CD4-positive, alpha-beta T cell treated with Interleukin-12 subunit alpha and Interleukin-12 subunit beta, for 1 hour (primary cell): ENCODE results near the gene EPOP.
A peak's percentile ranks its signal among the peaks of the same experiment; 100 is the strongest.

Experiments used
- DNase-seq: peaks from one replicate; pipeline ENCODE4 v3.0.0-alpha.2; 2020

The EPOP gene

DNA sequence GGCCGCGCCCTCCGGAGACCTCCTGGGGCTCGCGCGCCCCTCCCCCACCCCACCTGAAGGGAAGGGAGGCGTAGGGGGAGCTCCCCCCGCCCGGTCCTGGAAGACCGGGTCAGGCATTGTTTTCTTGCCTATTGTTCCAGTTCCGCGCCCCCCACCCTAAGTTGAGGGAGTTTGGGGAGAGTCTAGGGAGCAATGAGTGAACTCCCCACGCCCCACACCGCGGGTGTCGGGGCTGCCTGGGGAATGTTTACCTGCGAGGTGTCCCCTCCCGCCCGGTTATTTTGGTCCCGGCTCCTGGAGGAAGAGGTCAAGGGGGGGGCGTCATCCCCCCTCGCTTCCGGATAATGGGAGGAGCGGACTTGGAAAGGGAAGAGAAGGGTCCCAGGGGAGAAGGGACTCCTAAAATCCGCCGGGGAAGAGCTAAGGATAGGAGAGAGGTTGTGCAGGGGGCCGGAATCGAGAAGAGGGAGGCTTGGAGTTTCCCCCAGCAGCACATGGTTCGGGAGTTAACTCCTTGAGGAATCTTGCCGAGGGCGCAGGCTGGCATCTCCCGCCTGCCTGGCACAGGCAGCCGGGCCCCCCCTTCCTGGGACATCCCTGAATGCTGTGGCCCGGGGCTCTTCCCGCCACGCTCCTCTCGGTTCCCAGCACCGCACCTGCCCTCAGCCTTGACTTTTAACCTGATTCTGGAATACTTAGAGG lies 31.2 kb upstream of the EPOP start:
- peak; percentile 21 for DNase-seq

DNA sequence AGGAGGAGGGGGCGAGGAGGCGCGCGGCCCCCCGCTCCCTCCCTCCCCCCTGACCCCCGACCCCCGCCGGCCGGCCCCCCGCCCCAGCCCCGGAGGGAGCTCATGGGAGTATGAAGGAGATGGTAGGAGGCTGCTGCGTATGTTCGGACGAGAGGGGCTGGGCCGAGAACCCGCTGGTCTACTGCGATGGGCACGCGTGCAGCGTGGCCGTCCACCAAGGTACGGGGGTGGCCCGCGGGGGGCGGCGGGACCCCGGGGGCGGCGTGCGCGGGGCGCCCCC lies 30.7 kb upstream of the EPOP start:
- DNase-seq, result no peak

DNA sequence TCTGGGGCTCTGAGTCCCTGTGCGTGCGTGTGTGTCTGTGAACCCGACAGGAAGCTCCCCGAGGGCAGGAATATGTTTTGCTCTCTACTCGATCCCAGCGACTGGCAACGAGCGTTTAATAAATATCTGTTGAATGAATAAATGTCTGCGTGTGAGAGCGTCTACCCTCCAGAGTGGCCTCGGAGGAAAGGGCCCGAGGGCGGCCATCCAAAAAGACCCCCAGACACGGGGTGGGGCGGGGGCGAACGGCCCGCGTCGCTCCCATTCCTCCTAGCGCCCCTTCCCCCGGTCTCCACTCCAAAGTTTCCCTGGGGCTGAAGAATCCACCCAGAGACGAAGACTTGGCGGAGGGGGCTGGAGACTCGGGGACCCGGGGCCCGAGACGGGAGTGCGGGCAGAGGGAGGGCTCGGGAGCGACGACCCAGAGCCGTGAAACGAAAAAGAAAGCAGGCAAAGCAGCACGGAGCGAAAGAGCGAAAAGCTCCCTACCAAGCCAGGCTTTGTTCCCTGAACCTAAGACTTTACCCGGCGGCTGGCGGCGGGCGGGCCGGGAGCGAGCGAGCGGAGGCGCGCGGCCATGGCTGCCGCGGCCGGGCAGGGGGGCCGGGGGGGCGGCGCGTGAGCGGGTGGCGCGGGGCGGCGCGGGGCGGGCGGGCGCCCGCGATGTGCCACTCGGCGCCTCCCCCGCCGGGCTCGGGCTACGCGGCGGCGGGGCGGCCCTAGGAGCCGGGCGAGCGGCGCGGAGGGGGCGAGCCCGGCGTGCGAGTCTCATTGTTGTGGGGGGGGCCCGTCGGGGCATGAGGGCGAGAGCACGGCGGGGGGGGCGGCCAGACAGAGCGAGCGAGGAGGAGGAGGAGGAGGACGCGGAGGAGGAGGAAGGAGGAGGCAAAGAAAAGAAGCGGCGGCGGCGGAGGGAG lies 30.1 kb upstream of the EPOP start, which contains the start of gene MLLT6:
MLLT6 (plus strand) TSS at position 668 of the 917 bp plus-strand sequence. CDS start 360 bp downstream, outside the sequence.
- peak; percentile 86 for DNase-seq

DNA sequence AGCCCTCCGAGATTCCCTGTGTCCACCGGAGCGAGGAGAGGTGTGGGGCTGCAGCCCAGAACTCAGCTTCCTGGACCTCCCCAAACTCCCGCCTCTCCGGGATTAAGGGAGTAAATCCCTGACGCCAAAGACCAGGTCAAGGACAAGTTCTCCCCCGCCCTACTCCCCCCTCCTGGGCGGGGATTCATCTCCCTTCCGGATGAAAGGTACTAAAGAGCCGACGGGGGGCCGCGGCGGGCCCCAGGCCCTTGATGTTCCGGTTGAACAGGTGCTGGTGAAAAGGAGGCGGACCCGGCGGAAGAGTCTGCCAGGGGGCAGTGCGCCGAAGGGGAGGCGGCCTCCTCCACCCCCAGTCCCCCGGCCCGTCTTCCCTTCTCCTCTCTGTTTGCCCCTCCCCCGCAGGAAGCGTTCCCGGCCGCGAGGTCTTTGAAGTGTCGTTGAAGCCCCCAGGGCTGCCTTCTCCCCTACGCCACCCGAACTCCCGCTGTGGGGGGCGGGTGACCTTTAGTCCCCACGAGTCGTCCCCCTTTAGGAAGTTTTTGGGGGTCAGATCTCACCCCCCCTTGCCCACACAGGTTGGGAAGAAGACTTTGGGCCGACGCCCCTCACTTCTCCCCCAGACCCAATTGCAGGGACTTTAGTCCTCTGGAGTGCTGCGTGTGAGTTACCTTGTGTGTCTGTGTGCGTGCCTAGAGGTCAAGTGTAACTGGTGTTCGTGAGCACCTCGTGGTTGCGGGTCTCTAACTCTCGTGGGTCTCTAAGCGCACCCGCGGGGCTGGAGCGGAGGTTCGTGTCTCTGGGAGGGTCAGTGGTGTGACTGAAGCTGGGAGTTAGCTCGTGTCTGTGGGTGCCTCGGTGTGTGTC lies 29.2 kb upstream of the EPOP start:
- DNase-seq, result peak; percentile 78

DNA sequence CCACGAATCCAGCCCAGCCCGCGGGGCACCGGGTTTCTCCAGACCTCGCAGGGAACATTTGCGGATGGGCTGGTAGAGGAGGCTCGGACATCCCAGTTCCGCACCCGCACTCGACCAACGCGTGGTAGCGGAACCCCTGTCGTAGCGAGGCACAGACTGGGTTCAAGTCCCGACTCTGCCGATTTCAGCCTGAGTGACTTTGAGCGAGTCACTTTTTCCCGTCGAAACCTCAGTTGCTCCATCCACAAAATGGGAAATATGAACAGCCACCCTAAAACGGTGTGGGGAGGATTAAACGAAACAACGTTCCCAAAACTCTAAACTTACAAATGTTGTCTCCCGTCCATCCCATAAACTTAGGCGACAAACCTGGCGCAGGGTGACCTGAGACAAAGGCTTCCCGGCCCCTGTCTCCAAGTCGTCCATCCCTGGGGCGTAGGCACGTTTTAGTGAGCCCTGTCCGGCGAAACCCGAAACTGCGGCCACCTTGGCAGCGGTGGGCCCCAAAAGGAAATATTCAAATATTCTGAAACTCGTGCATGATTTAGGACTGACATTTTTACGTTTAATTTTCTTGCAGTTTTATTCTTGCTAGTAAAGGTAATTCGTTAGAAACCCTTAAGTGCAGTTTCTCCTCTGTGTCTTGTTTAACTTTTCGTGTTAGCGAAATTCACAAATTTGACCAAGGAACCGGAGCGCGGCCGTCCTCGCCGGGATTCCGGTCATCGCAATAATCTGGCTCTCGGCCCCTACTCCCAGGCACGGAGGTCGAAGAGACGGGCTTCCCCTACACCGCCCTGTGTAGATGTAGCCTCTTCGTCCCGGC lies 28.4 kb upstream of the EPOP start:
- peak; percentile 7 for DNase-seq

DNA sequence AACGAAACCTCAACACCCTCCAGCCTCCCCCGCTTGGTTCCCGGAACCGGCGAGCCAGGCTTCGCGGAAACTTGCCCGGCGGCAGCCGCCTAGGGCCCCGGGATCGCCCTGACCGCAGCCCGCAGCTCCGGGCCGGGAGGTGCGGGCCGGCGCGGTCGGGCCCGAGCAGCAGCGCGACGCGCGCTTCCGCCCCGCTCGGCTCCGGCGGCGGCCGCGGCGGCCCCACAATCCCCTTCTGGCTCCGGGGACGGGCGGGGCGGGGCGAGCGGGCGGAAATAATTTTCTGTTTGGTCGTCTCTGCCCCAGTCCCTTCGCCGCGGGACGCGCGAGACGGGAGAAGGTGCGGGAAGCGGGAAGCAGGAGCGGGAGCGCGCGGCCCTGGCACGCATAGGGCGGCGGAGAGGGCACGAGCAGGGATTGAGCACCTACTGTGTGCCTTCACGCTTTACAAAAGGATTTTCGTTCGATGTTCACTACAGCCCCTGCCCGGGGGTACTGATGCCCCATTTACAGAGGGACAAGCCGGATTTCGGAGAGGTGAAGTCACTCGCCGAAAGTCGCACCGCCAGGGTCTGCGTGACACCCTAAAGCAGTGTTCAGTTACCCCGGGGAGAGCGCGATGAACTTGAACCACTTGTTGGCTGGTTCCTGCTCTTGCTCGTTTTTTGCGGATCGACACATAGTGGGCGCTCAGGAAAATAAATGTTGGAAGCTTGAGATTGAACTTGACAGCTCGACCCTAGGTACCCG lies 27.6 kb upstream of the EPOP start:
- peak; percentile 83 for DNase-seq

- DNase-seq, result peak; percentile 80
These were observed 26.9 kb upstream of the EPOP start for GRCh38 chr17:38701504-38702165.

GRCh38 chr17:38698760-38699159 lies 24.0 kb upstream of the EPOP start:
- DNase-seq, result no peak

DNA sequence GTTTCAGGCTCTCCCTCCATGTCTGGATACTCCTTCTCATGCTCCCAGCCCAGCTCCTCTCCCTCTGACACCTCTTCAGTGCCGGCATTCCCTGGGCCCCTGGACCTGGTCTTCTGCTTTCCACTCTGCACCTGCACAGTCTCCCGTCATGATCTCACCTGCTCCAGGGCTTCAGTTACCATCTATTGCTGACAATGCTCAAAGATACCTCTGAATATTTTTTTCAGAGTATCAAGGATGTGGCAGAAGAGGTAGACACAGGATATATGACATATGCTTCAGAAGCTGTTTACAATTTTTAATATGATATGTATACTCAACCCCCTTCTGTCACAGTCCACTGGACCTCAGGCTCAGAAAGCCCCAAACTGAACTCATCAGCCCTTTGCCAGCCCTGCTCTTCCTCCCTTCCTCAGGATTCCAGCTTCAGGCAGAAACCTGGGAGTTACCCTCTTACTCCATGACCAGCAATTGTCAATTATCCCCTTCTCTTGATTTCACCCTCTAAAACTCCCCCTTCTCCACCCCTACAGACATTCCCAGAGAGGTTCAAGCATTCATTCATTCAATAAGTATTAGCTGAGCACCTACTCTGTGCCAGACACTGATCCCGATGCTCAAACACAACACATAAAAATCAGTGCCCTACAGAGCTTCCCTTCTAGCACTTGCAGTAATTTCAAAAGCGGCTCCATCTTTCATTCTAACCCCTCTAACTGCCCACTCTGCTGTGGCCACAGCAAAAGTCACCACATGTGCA lies 22.5 kb upstream of the EPOP start:
- no peak for DNase-seq

GRCh38 chr17:38693700-38694329 lies 19.1 kb upstream of the EPOP start:
- no peak for DNase-seq

GRCh38 chr17:38691154-38691553 lies 16.4 kb upstream of the EPOP start:
- DNase-seq, result no peak

DNA sequence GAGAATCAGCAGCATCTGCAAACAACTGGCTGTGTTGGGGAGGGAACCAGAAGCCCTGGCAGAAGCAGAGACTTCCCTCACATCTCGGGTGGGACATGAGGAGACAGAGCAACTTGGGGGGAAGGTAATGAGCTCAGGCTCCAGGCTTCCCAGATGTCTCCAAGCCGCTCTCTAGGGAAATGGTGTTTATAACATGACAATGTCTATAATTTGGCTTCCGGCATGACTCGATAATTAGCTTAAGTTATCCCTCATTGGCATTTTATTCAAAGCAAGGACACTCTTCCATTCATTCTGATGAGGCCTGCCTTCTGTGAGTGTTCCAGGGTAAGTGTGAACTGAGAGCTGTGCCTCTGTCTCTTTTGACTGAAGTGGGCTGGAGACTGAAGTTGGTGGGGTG lies 15.6 kb upstream of the EPOP start:
- no peak for DNase-seq

DNA sequence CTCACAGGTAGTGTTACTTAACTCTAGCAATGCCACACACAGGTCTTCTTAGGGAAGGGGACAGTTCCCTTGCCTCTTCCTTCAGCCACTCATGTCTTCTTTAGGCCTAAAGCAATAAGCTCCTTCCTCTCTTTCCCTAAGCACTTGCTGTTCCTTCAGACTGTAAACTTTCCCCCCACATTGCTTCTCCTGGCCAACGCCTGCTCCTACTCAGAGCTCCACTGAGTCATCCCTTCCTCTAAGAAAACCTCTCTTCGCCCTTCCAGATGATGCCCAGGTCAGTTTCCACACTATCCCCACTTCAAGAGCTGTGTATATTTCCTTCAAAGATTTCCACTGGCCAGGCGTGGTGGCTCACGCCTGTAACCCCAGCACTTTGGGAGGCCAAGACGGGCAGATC lies 12.5 kb upstream of the EPOP start:
- DNase-seq, result no peak

GRCh38 chr17:38685491-38685890 lies 10.7 kb upstream of the EPOP start:
- DNase-seq, result no peak

GRCh38 chr17:38681096-38681495 lies 6.3 kb upstream of the EPOP start:
- DNase-seq, result no peak

DNA sequence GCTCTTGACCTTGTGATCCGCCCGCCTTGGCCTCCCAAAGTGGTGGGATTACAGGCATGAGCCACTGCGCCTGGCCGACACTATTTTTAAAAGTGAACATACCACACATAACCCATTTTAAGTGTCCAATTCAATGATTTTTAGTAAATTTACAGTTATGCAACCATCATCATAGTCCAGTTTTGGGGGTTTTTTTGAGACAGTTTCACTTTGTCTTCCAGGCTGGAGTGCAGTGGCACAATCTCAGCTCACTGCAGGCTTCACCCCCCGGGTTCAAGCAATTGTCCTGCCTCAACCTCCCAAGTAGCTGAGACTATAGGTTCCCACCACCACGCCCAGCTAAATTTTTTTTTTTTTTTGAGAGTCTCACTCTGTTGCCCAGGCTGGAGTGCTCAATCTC lies 3.1 kb upstream of the EPOP start:
- DNase-seq, result no peak

- DNase-seq, result peak; percentile 85
These were observed 2.1 kb upstream of the EPOP start for GRCh38 chr17:38676706-38677504.

DNA sequence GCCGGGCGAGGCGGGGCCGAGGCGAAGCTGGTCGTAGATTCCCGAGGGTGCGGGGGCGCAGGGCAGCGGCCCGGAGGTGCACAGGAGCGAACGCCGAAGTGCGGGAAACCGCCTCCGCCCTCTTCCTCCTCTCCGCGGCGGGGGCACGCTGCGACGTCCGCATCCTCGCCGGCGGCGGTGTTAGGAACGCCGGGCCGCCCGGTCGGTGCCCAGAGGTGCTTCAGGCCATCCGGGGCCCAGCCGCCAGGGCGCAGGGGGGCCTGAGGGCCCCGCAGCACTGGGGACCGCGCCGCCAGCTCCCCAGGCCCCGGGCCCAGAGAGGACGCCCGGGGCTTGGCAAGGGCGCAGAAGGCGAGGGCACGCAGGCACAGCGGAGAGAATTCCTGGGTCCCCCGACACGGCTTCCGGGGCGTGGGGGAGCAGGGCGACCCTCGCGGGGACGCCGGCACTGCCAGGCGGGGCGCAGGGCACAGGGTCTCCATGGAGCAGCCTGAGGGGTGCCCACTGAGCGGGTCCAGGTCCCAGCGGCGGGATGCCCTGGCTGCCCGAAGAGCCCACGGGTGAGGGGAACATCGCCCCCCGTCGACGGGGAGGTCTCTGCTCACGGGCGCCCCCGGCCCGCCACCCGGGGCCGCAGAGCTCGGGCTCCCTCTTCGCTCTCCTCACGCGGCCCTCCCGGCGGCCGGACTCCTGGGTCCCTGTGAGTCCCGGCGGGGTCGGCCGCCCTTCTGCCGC lies 576 bp downstream of the EPOP start:
- DNase-seq, result peak; percentile 20
